Body of pancreas (tissue), 4 donors: ENCODE data around the gene PWWP2B. TPM values are rescaled to one million over a fixed set of nuclear protein-coding genes. Genes with fewer than 3 reads are reported as not detected.

Experiments used
- ATAC-seq: fragments of 150-250 bp; one replicate; pipeline ENCODE4 v1.9.1; 2016
- DNase-seq, 4 donors: peaks; one replicate each; pipeline ENCODE4 v3.0.0-alpha.2; 2019
- H3K27ac ChIP-seq, 4 donors: fragments of 200-600 bp; sonication (generic); 1 replicate in 3 of 4; 2 replicates in 1 of 4; pipeline versions ENCODE4 v1.5.1 to v1.6.1; 2016 to 2019; ENCODE audit warnings: mild to moderate bottlenecking in 1 of 4, mixed read lengths in 1 of 4, moderate library complexity in 1 of 4
- H3K27me3 ChIP-seq, 2 donors: fragments of 200-600 bp; sonication (generic); one replicate each; pipeline ENCODE4 v1.6.0; 2016; ENCODE audit warnings: mild to moderate bottlenecking in 1 of 2
- H3K36me3 ChIP-seq, 2 donors: fragments of 200-600 bp; sonication (generic); replicated peaks in 1 of 2; 2 replicates each; pipeline ENCODE4 v1.5.1; 2016; ENCODE audit warnings: low read depth in 2 of 2; ENCODE audit not compliant: insufficient read depth in 1 of 2
- H3K4me1 ChIP-seq: fragments of 200-600 bp; sonication (generic); one replicate; pipeline ENCODE4 v1.6.0; 2016
- H3K4me3 ChIP-seq, 2 donors: fragments of 200-600 bp; sonication (generic); 1 replicate in 1 of 2; 2 replicates in 1 of 2; pipeline ENCODE4 v1.5.1; 2016 to 2019
- H3K9me3 ChIP-seq, 3 donors: fragments of 200-600 bp; sonication (generic); 1 replicate in 2 of 3; 2 replicates in 1 of 3; pipeline ENCODE4 v1.5.1; 2016
- CTCF ChIP-seq, 7 experiments: fragments of 450-650 bp in 4 of 7; fragments of 200-600 bp in 3 of 7; sonication (generic) in 3 of 7; IDR thresholded peaks; one replicate each; pipeline ENCODE4 v1.5.1; 2016 to 2019; ENCODE audit warnings: antibody characterized with exemption in 7 of 7
- POLR2A ChIP-seq, 3 donors: fragments of 450-650 bp; IDR thresholded peaks; one replicate each; pipeline ENCODE4 v1.6.1; 2016; ENCODE audit warnings: antibody characterized with exemption in 3 of 3, mild to moderate bottlenecking in 2 of 3
- WGBS, 2 donors: methylation state at CpG; one replicate each; pipeline ENCODE4 v1.1.5; 2017; 5-methylcytosine and 5-hydroxymethylcytosine counted together
- intact Hi-C: fragments of 100-400 bp; cut with DNase I; formaldehyde crosslinking; loops from one replicate; pipeline ENCODE4 v1.15.1; 2023
- total RNA-seq, 2 donors: library from RNA; depleted of rRNA; stranded (reverse); fragments of >200 nt; gene quantifications; one replicate each; pipeline ENCODE4 v1.1.0, GENCODE V29; 2016

The PWWP2B gene
- total RNA-seq, 2 donors from 2014 or later: 31.9 to 46.5 TPM

GRCh38 chr10:132354356-132355094, 42.5 kb upstream of the PWWP2B start:
- no peak overlapping the region for H3K4me3 ChIP-seq
- no peak for TF ChIP-seq CTCF (IDR thresholded peaks at IDR 0.05)
- no peak for TF ChIP-seq POLR2A (IDR thresholded peaks at IDR 0.05)
- intact Hi-C loops: loop anchor here (5.0 kb wide), 1 partner anchor 127 kb away; no protein-coding TSS in a partner anchor
- ATAC-seq (no peak), DNase-seq (no peak)
- WGBS, 2 donors: 88 to 91% methylated on average over 28 to 32 of the region's 32 CpGs
- H3K36me3 ChIP-seq: no peaks in the 10 kb centered on the region
- H3K4me1 ChIP-seq: no peaks in the 10 kb centered on the region
- H3K9me3 ChIP-seq: no peaks in the 10 kb centered on the region
- H3K27me3 ChIP-seq: no peaks in the 10 kb centered on the region
- H3K27ac ChIP-seq: no peak overlapping the region

DNA sequence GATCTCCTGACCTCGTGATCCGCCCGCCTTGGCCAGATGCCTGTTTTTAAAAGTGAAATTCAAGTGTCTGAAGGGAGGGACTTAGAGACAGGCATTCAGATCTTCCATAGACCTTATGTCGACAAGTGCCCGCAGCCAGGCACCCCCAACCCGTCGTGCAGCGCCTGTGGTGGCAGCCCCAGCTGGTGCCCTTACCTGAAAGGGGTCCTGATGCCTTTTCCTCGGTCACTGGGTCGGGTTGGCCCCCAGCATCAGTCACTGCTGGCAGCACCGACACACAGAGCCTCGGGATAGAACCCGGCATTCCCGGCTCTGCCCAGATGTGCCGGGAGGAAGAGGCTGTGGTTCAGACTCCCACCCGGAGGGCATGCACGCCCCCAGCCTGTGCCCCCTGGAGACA, 41.7 kb upstream of the PWWP2B start:
- intact Hi-C loops: no loop called here
- Histone ChIP-seq H3K9me3 (no peaks in the 10 kb centered on the region), H3K27ac (no peak overlapping the region), H3K4me1 (no peaks in the 10 kb centered on the region), H3K4me3 (no peak overlapping the region), H3K27me3 (no peaks in the 10 kb centered on the region), H3K36me3 (no peaks in the 10 kb centered on the region)
- WGBS, 2 donors: 80 to 83% methylated on average over 7 to 16 of the region's 17 CpGs
- TF ChIP-seq POLR2A (IDR thresholded peaks at IDR 0.05) (no peak), CTCF (IDR thresholded peaks at IDR 0.05) (no peak)
- no peak for ATAC-seq
- no peak for DNase-seq

DNA sequence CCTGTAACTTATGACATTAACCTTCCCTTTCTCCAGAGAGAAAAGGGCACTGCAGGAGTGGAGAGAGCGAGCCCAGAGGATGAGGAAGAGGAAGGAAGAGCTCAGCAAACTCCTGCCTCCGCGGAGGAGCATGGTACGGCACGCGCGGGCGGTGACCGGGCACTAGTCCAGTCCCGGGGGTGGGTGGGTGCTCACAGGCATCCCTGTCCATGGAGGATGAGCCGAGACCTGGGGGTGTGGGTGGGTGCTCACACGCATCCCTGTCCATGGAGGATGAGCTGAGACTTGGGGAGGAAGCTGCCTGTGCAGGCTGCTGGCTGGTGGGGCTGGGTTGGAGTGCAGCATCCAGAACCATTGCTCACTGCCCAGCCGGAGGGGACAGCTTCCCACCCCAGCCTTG, 41.2 kb upstream of the PWWP2B start:
- TF ChIP-seq POLR2A (IDR thresholded peaks at IDR 0.05) (no peak), CTCF (IDR thresholded peaks at IDR 0.05) (no peak)
- Histone ChIP-seq H3K27ac (no peak overlapping the region), H3K9me3 (no peaks in the 10 kb centered on the region), H3K4me1 (no peaks in the 10 kb centered on the region), H3K27me3 (no peaks in the 10 kb centered on the region), H3K4me3 (no peak overlapping the region), H3K36me3 (no peaks in the 10 kb centered on the region)
- WGBS, 2 donors: 93 to 96% methylated on average over 11 to 13 of the region's 13 CpGs
- no peak for ATAC-seq
- no peak for DNase-seq
- intact Hi-C loops: no loop called here

DNA sequence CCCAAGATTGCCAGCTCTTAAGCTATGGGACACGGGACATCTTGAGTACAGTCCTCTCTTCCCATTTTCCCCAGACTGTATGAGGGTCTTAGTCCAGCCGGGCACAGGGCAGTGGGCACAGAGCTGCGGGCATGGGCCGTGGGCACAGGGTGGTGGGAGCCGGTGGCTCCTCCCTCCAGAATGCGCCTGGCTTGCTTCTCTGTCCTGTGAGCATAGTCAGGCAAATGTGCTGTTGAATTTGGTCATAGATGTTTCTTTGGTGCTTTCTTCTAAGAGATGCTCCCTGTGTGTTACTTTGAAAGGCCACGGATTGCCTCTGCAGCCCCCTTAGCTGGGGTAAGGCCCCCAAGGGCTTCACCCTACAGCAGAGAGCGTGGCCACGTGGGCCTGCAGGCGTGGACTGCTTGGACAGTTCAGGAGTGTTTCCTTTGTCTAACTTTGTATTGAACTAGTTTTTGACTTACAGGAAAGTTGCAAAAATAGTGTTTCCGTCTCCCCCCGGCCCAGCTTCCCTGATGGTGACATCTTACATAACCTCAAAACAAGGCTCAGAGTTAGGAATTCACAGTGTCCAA, 40.3 kb upstream of the PWWP2B start:
- H3K27me3 ChIP-seq: no peaks in the 10 kb centered on the region
- no peak overlapping the region for H3K27ac ChIP-seq
- H3K4me1 ChIP-seq: no peaks in the 10 kb centered on the region
- 88 to 95% methylated on average over 12 of the region's 12 CpGs for WGBS, 2 donors
- H3K4me3 ChIP-seq: no peak overlapping the region
- ATAC-seq (no peak), DNase-seq (no peak)
- H3K36me3 ChIP-seq: no peaks in the 10 kb centered on the region
- H3K9me3 ChIP-seq: no peaks in the 10 kb centered on the region
- TF ChIP-seq CTCF (IDR thresholded peaks at IDR 0.05) (no peak), POLR2A (IDR thresholded peaks at IDR 0.05) (no peak)
- intact Hi-C loops: no loop called here
